B cell (primary cell): ENCODE data around the gene DPH1. TPM values are rescaled to one million over a fixed set of nuclear protein-coding genes. Genes with fewer than 3 reads are reported as not detected.

Experiments used
- ATAC-seq: fragments of 200-7000 bp; cut with Tn5 transposase; one replicate; pipeline ENCODE4 v1.10.0; 2021; ENCODE audit warnings: low read depth, mild to moderate bottlenecking, moderate number of reproducible peaks, moderate library complexity
- CTCF ChIA-PET: fragments of 350-600 bp; sonication (Branson Sonifier 250); formaldehyde crosslinking; loops from one replicate; lab custom pipeline; 2021; ENCODE audit warnings: antibody characterized with exemption, inconsistent platforms; lab: Charles Lee
- POLR2A ChIA-PET: fragments of 350-600 bp; sonication (Branson Sonifier 250); formaldehyde crosslinking; loops from one replicate; lab custom pipeline; 2021; ENCODE audit warnings: antibody characterized with exemption; lab: Charles Lee
- DNase-seq: peaks from one replicate; pipeline ENCODE4 v3.0.0; 2013
- H2AFZ ChIP-seq: 2 replicates; pipeline ENCODE4 v1.6.1; 2012; ENCODE audit warnings: mild to moderate bottlenecking, low read depth, low read length; ENCODE audit not compliant: insufficient read depth, poor library complexity, severe bottlenecking
- H3K27ac ChIP-seq, 2 donors: 1 replicate in 1 of 2; 2 replicates in 1 of 2; pipeline ENCODE4 v1.5.1; 2012 to 2013; ENCODE audit warnings: low read length in 2 of 2, mild to moderate bottlenecking in 2 of 2, moderate library complexity in 1 of 2
- H3K27me3 ChIP-seq, 4 experiments: fragments of 200-600 bp in 1 of 4; sonication (generic) in 1 of 4; replicated peaks in 1 of 4; 1 replicate in 2 of 4; 2 replicates in 2 of 4; pipeline versions ENCODE4 v1.6.1 to v1.7.0; 2013 to 2016; ENCODE audit warnings: low read length in 3 of 4, mild to moderate bottlenecking in 2 of 4, mixed read lengths in 1 of 4, moderate library complexity in 1 of 4; ENCODE audit not compliant: insufficient read depth in 4 of 4, control insufficient read depth in 3 of 4; ENCODE audit errors: control extremely low read depth in 1 of 4
- H3K36me3 ChIP-seq, 2 experiments: replicated peaks in 1 of 2; 1 replicate in 1 of 2; 2 replicates in 1 of 2; pipeline versions ENCODE4 v1.6.1 to v1.7.1; 2013; ENCODE audit warnings: low read length in 1 of 2; ENCODE audit not compliant: insufficient read depth in 2 of 2, control insufficient read depth in 1 of 2; ENCODE audit errors: control extremely low read depth in 1 of 2, extremely low read depth in 1 of 2
- H3K4me1 ChIP-seq, 2 donors: fragments of 200-600 bp in 1 of 2; sonication (generic) in 1 of 2; 1 replicate in 1 of 2; 2 replicates in 1 of 2; pipeline versions ENCODE4 v1.5.1 to v1.6.1; 2013 to 2017; ENCODE audit warnings: low read length in 2 of 2; ENCODE audit not compliant: control insufficient read depth in 2 of 2, insufficient read depth in 2 of 2
- H3K4me2 ChIP-seq: replicated peaks from 2 replicates; pipeline ENCODE3; 2012; ENCODE audit warnings: mild to moderate bottlenecking, low read depth, low read length; ENCODE audit not compliant: poor library complexity, severe bottlenecking
- H3K4me3 ChIP-seq, 5 experiments: fragments of 200-600 bp in 1 of 5; sonication (generic) in 1 of 5; 1 replicate in 3 of 5; 2 replicates in 2 of 5; pipeline versions ENCODE4 v1.5.1 to v1.7.0; 2011 to 2016; ENCODE audit warnings: low read length in 4 of 5, mild to moderate bottlenecking in 4 of 5, low read depth in 2 of 5, control low read depth in 1 of 5, moderate library complexity in 1 of 5; ENCODE audit not compliant: insufficient read depth in 1 of 5; ENCODE audit errors: control extremely low read depth in 1 of 5, extremely low read depth in 1 of 5
- H3K79me2 ChIP-seq: fragments of 200-600 bp; sonication (generic); one replicate; pipeline ENCODE4 v1.6.0; 2016; ENCODE audit warnings: low read length; ENCODE audit not compliant: control insufficient read depth, insufficient read depth
- H3K9ac ChIP-seq: fragments of 200-600 bp; sonication (generic); 2 replicates; pipeline ENCODE4 v1.6.1; 2017; ENCODE audit warnings: mild to moderate bottlenecking, low read length, moderate library complexity
- H3K9me3 ChIP-seq, 3 donors: one replicate each; pipeline versions ENCODE4 v1.6.1 to v1.7.1; 2013; ENCODE audit warnings: low read length in 2 of 3; ENCODE audit not compliant: control insufficient read depth in 2 of 3, insufficient read depth in 1 of 3; ENCODE audit errors: control extremely low read depth in 1 of 3
- H4K20me1 ChIP-seq: 2 replicates; pipeline ENCODE4 v1.6.0; 2012; ENCODE audit warnings: mild to moderate bottlenecking, low read length; ENCODE audit not compliant: insufficient read depth, control insufficient read depth, poor library complexity, severe bottlenecking
- H3K27ac Mint-ChIP-seq: one replicate; pipeline ENCODE4 v1.8.0; 2021; ENCODE audit warnings: mixed read lengths
- H3K27me3 Mint-ChIP-seq: one replicate; pipeline ENCODE4 v1.8.0; 2021; ENCODE audit warnings: mixed read lengths
- H3K4me1 Mint-ChIP-seq: one replicate; pipeline ENCODE4 v1.8.0; 2021; ENCODE audit warnings: mixed read lengths
- H3K4me3 Mint-ChIP-seq: one replicate; pipeline ENCODE4 v1.8.0; 2021; ENCODE audit warnings: mixed read lengths
- H3K9me3 Mint-ChIP-seq: one replicate; pipeline ENCODE4 v1.8.0; 2022; ENCODE audit warnings: mixed read lengths; ENCODE audit not compliant: insufficient read depth
- EZH2 ChIP-seq: IDR thresholded peaks from 2 replicates; pipeline ENCODE4 v1.6.1; 2012; ENCODE audit warnings: borderline replicate concordance, low read depth, mild to moderate bottlenecking, moderate library complexity, low read length; ENCODE audit not compliant: insufficient read depth, poor library complexity, severe bottlenecking
- WGBS: methylation state at CpG from one replicate; pipeline ENCODE4 v1.1.5; 2013; ENCODE audit warnings: missing lambda C conversion rate; ENCODE audit not compliant: insufficient coverage; 5-methylcytosine and 5-hydroxymethylcytosine counted together
- intact Hi-C: fragments of 100-400 bp; cut with micrococcal nuclease; formaldehyde crosslinking; loops from one replicate; pipeline ENCODE4 v1.10.0; 2022
- polyA plus RNA-seq: library from polyadenylated mRNA; depleted of rRNA; stranded (reverse); fragments of >200 nt; gene quantifications from 2 replicates; pipeline ENCODE4 v1.2.3, GENCODE V29; 2012
- total RNA-seq, 2 donors: library from RNA; stranded (reverse); fragments of 120-200 nt in 1 of 2; gene quantifications; 1 replicate in 1 of 2; 2 replicates in 1 of 2; pipeline versions ENCODE4 v1.2.3 to v1.2.4, GENCODE V29; 2013 to 2022
- TF ChIP-seq, protein P1 (sequence below): fragments of 200-600 bp; IDR thresholded peaks from one replicate; pipeline ENCODE4 v1.8.0; 2022; ENCODE audit warnings: antibody characterized with exemption, mild to moderate bottlenecking

Gene DPH1
- total and polyA plus RNA-seq, 2 donors (not counting 1 experiment from before 2014, with no cell fraction given) = 83.6 to 105 TPM

DNA sequence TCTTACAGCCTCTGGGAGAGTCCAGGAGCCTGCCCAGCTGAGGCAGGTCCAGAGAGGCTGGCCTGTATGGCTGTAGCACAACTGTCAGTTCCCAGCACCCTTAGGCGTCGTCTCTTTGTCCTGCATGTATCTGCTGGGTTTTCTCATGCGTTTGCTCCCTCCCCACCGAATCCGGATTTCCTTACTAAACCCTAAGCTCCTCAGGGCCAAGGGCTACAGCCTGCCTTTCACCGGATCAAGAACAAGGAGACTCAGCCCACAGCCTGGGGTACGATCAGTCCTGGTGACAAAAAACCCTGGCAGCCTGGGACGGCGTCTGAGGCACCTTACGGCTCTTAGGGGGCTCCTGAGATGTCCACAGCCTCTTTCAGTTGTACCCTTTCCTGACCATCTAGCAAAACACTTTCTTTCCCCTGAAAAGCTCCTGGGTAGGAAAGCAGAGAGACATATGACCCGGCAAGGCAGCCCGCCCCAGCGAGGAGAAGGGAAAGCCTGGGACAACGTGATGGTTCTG lies 37.2 kb downstream of the DPH1 start:
- ATAC-seq (no peak), DNase-seq (no peak)
- intact Hi-C loops = no loop called here
- TF ChIP-seq, protein P1, sequence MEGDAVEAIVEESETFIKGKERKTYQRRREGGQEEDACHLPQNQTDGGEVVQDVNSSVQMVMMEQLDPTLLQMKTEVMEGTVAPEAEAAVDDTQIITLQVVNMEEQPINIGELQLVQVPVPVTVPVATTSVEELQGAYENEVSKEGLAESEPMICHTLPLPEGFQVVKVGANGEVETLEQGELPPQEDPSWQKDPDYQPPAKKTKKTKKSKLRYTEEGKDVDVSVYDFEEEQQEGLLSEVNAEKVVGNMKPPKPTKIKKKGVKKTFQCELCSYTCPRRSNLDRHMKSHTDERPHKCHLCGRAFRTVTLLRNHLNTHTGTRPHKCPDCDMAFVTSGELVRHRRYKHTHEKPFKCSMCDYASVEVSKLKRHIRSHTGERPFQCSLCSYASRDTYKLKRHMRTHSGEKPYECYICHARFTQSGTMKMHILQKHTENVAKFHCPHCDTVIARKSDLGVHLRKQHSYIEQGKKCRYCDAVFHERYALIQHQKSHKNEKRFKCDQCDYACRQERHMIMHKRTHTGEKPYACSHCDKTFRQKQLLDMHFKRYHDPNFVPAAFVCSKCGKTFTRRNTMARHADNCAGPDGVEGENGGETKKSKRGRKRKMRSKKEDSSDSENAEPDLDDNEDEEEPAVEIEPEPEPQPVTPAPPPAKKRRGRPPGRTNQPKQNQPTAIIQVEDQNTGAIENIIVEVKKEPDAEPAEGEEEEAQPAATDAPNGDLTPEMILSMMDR = no peak
- no peak for TF ChIP-seq EZH2
- H3K27ac ChIP-seq = no peak overlapping the region
- H3K79me2 ChIP-seq = no peaks in the 10 kb centered on the region
- H3K9me3 ChIP-seq = no peaks in the 10 kb centered on the region
- H3K27ac Mint-ChIP-seq = no peak overlapping the region
- no peaks in the 10 kb centered on the region for H4K20me1 ChIP-seq
- no peak overlapping the region for H3K4me3 Mint-ChIP-seq
- H3K36me3 ChIP-seq = peaks cover 2 to 19% of the 10 kb centered on the region in 2 experiments
- H3K9ac ChIP-seq = no peak overlapping the region
- CTCF ChIA-PET = interaction anchor here (5.4 kb wide), 1 partner anchor 11 kb away, joined by 28 read pairs; the partner anchor contains the start of gene HIC1
- POLR2A ChIA-PET = no interaction called here
- H3K4me1 Mint-ChIP-seq = peaks cover 47% of the 10 kb centered on the region
- WGBS = 89% methylated on average over 14 of the region's 14 CpGs
- no peaks in the 10 kb centered on the region for H3K27me3 Mint-ChIP-seq
- H3K27me3 ChIP-seq = no peaks in the 10 kb centered on the region
- no peak overlapping the region for H3K4me3 ChIP-seq
- H3K4me1 ChIP-seq = peaks cover 20 to 46% of the 10 kb centered on the region in 2 donors
- H3K9me3 Mint-ChIP-seq = no peaks in the 10 kb centered on the region
- no peak overlapping the region for H2AFZ ChIP-seq
- H3K4me2 ChIP-seq = no peak overlapping the region

DNA sequence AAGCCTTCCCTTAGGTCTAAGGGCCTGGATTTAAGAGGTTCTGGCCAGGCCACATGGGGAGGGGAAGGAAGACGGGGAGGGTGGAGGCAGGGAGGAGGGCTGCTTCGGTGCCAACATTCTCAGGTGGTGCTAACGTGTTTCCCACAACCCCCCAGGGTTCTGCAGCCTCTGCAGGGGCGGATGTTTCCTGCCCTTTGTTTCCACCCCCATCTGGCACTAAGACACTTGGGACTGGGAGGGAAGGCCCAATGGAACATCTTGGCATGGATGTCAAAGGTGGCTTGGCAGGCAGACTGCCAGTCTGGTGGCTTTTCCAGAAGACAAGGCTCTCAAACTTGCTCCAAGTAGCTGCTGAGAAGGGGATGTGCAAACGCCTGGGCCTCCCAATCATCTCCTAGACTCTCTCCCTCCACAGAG lies 37.7 kb downstream of the DPH1 start:
- H3K36me3 ChIP-seq = peaks cover 2 to 21% of the 10 kb centered on the region in 2 experiments
- Mint-ChIP-seq H3K27me3 (no peaks in the 10 kb centered on the region), H3K4me1 (peaks cover 50% of the 10 kb centered on the region), H3K4me3 (no peak overlapping the region), H3K27ac (no peak overlapping the region), H3K9me3 (no peaks in the 10 kb centered on the region)
- H3K27ac ChIP-seq = no peak overlapping the region
- ChIA-PET CTCF (interaction anchor here (0.9 to 5.4 kb wide), 2 partner anchors 9 to 12 kb away, joined by 3 to 28 read pairs; partner anchors contain the start of gene HIC1), POLR2A (interaction anchor here (0.5 kb wide), 1 partner anchor 226 kb away, joined by 3 read pairs; no protein-coding TSS in a partner anchor)
- 19% methylated on average over 4 of the region's 5 CpGs for whole genome bisulfite sequencing
- H3K9ac ChIP-seq = no peak overlapping the region
- DNase-seq (no peak), ATAC-seq (no peak)
- no peaks in the 10 kb centered on the region for H3K9me3 ChIP-seq
- H3K79me2 ChIP-seq = no peaks in the 10 kb centered on the region
- no peak overlapping the region for H2AFZ ChIP-seq
- no peak overlapping the region for H3K4me2 ChIP-seq
- H3K4me1 ChIP-seq = peaks cover 20 to 46% of the 10 kb centered on the region in 2 donors
- intact Hi-C loops = no loop called here
- no peak for TF ChIP-seq EZH2
- TF ChIP-seq, protein P1 = no peak
- H3K4me3 ChIP-seq = no peak overlapping the region
- no peaks in the 10 kb centered on the region for H4K20me1 ChIP-seq
- H3K27me3 ChIP-seq = no peaks in the 10 kb centered on the region
